Measurements from ENCODE around the gene REEP1. TPM values are rescaled to one million over a fixed set of nuclear protein-coding genes. Genes with fewer than 3 reads are reported as not detected.

The REEP1 gene
- total and polyA plus RNA-seq, 2 donors (not counting 1 experiment from before 2014, with no cell fraction given), result not detected

- no peak for TF ChIP-seq CTCF (IDR thresholded peaks at IDR 0.05)
- no peaks in the 10 kb centered on the region for H4K20me1 ChIP-seq (ENCODE audit: control insufficient read depth, insufficient read depth, low read length, poor library complexity, severe bottlenecking)
- DNase-seq (no peak), ATAC-seq (ENCODE audit: low read depth) (no peak)
- Mint-ChIP-seq H3K4me1 (peaks cover 42% of the 10 kb centered on the region), H3K4me3 (peak overlapping the region; percentile 93), H3K9me3 (ENCODE audit: insufficient read depth) (no peaks in the 10 kb centered on the region), H3K27me3 (no peaks in the 10 kb centered on the region), H3K27ac (peak overlapping the region; percentile 94)
- H3K9ac ChIP-seq (ENCODE audit: low read length), result peak overlapping the region; percentile 75
- peak overlapping the region; percentile 52 to 57 for H3K27ac ChIP-seq (ENCODE audit: low read length in 2 of 2)
- peak overlapping the region; percentile 64 to 95 (median 91) for H3K4me3 ChIP-seq (ENCODE audit: control extremely low read depth in 1 of 5, extremely low read depth in 1 of 5, insufficient read depth in 1 of 5, low read depth in 2 of 5, low read length in 4 of 5)
- no peaks in the 10 kb centered on the region for H3K27me3 ChIP-seq (replicated peaks in 1 of 4; ENCODE audit: control extremely low read depth in 1 of 4, control insufficient read depth in 3 of 4, insufficient read depth in 4 of 4, low read length in 3 of 4)
- peak overlapping the region; percentile 74 for H3K4me2 ChIP-seq (replicated peaks; ENCODE audit: low read depth, low read length, poor library complexity, severe bottlenecking)
- H3K79me2 ChIP-seq (ENCODE audit: control insufficient read depth, insufficient read depth, low read length), result peaks cover 56% of the 10 kb centered on the region
- peaks cover 15 to 23% of the 10 kb centered on the region in 2 donors for H3K4me1 ChIP-seq (ENCODE audit: control insufficient read depth in 2 of 2, insufficient read depth in 2 of 2, low read length in 2 of 2)
- POLR2A ChIA-PET, result no interaction called here
- no peaks in the 10 kb centered on the region for H3K9me3 ChIP-seq (ENCODE audit: control extremely low read depth in 1 of 3, control insufficient read depth in 2 of 3, insufficient read depth in 1 of 3, low read length in 2 of 3)
- CTCF ChIA-PET, result interaction anchor here (0.8 to 6.2 kb wide), 2 partner anchors 22 to 243 kb away, joined by 3 to 18 read pairs; no protein-coding TSS in a partner anchor
- no CpG with 5 or more reads among the region's 8 CpGs for WGBS (ENCODE audit: insufficient coverage)
- intact Hi-C loops (cut with micrococcal nuclease), result loop anchor here (2.0 to 5.0 kb wide), 2 partner anchors 311 to 362 kb away; partner anchors contain the start of genes CHMP3 and ST3GAL5
- H2AFZ ChIP-seq (ENCODE audit: insufficient read depth, low read depth, low read length, poor library complexity, severe bottlenecking), result peak overlapping the region; percentile 93
- no peaks in the 10 kb centered on the region for H3K36me3 ChIP-seq (replicated peaks in 1 of 2; ENCODE audit: control extremely low read depth in 1 of 2, control insufficient read depth in 1 of 2, extremely low read depth in 1 of 2, insufficient read depth in 2 of 2, low read length in 1 of 2)
Measured at GRCh38 chr2:86199834-86200177, 137.6 kb downstream of the REEP1 start.

- ChIA-PET CTCF (interaction anchor here (1.0 to 6.2 kb wide), 3 partner anchors 10 to 26 kb away, joined by 3 to 18 read pairs (median 4); no protein-coding TSS in a partner anchor), POLR2A (interaction anchor here (1.0 to 1.5 kb wide), 5 partner anchors 10 to 869 kb away, joined by 3 to 4 read pairs (median 4); partner anchors contain the start of genes KDM3A, MAT2A, POLR1A and PTCD3)
- no peaks in the 10 kb centered on the region for H3K9me3 ChIP-seq (ENCODE audit: control extremely low read depth in 1 of 3, control insufficient read depth in 2 of 3, insufficient read depth in 1 of 3, low read length in 2 of 3)
- H3K9ac ChIP-seq (ENCODE audit: low read length), result peak overlapping the region; percentile 82
- peak overlapping the region; percentile 76 to 99 (median 91) for H3K4me3 ChIP-seq (ENCODE audit: control extremely low read depth in 1 of 5, extremely low read depth in 1 of 5, insufficient read depth in 1 of 5, low read depth in 2 of 5, low read length in 4 of 5)
- H3K36me3 ChIP-seq (replicated peaks in 1 of 2; ENCODE audit: control extremely low read depth in 1 of 2, control insufficient read depth in 1 of 2, extremely low read depth in 1 of 2, insufficient read depth in 2 of 2, low read length in 1 of 2), result no peaks in the 10 kb centered on the region
- H3K4me2 ChIP-seq (replicated peaks; ENCODE audit: low read depth, low read length, poor library complexity, severe bottlenecking), result peak overlapping the region; percentile 79
- Mint-ChIP-seq H3K4me3 (peak overlapping the region; percentile 94), H3K4me1 (peaks cover 50% of the 10 kb centered on the region), H3K9me3 (ENCODE audit: insufficient read depth) (no peaks in the 10 kb centered on the region), H3K27ac (peak overlapping the region; percentile 89), H3K27me3 (no peaks in the 10 kb centered on the region)
- peaks cover 17% of the 10 kb centered on the region for H4K20me1 ChIP-seq (ENCODE audit: control insufficient read depth, insufficient read depth, low read length, poor library complexity, severe bottlenecking)
- intact Hi-C loops (cut with micrococcal nuclease), result loop anchor here (1.0 to 5.0 kb wide), 6 partner anchors 42 to 657 kb away; partner anchors contain the start of genes CHMP3, KDM3A, MAT2A and PTCD3
- TF ChIP-seq CTCF (IDR thresholded peaks at IDR 0.05) (no peak), EZH2 (IDR thresholded peaks at IDR 0.05; ENCODE audit: borderline replicate concordance, insufficient read depth, low read depth, low read length, poor library complexity, severe bottlenecking) (no peak)
- H3K27ac ChIP-seq (ENCODE audit: low read length in 2 of 2), result peak overlapping the region; percentile 90 to 94
- H2AFZ ChIP-seq (ENCODE audit: insufficient read depth, low read depth, low read length, poor library complexity, severe bottlenecking), result peak overlapping the region; percentile 83
- no peaks in the 10 kb centered on the region for H3K27me3 ChIP-seq (replicated peaks in 1 of 4; ENCODE audit: control extremely low read depth in 1 of 4, control insufficient read depth in 3 of 4, insufficient read depth in 4 of 4, low read length in 3 of 4)
- no peak for ATAC-seq (ENCODE audit: low read depth)
- H3K4me1 ChIP-seq (ENCODE audit: control insufficient read depth in 2 of 2, insufficient read depth in 2 of 2, low read length in 2 of 2), result peaks cover 28 to 32% of the 10 kb centered on the region in 2 donors
- DNase-seq, result no peak
- 30% methylated on average over 15 of the region's 23 CpGs for WGBS (ENCODE audit: insufficient coverage)
- H3K79me2 ChIP-seq (ENCODE audit: control insufficient read depth, insufficient read depth, low read length), result peaks cover 66% of the 10 kb centered on the region
Measured at GRCh38 chr2:86195808-86196387, 141.5 kb downstream of the REEP1 start.

All from B cell (primary cell).